HUES48 (cell line): ENCODE results near the gene TSFM.
A peak's percentile ranks its signal among the peaks of the same experiment; 100 is the strongest.

ENCODE experiments used
- H3K27ac ChIP-seq: one replicate; pipeline ENCODE4 v1.7.0; 2013; ENCODE audit warnings: low read depth, low read length, inconsistent platforms
- H3K27me3 ChIP-seq: 2 replicates; pipeline ENCODE4 v1.6.1; 2013; ENCODE audit warnings: mild to moderate bottlenecking, low read length; ENCODE audit not compliant: control insufficient read depth, insufficient read depth
- H3K36me3 ChIP-seq: 2 replicates; pipeline ENCODE4 v1.6.1; 2013; ENCODE audit warnings: low read length; ENCODE audit not compliant: control insufficient read depth, insufficient read depth
- H3K4me1 ChIP-seq: 2 replicates; pipeline ENCODE4 v1.6.1; 2013; ENCODE audit warnings: mild to moderate bottlenecking, low read length; ENCODE audit not compliant: control insufficient read depth, insufficient read depth
- H3K4me3 ChIP-seq: 2 replicates; pipeline ENCODE4 v1.5.1; 2013; ENCODE audit warnings: mild to moderate bottlenecking, low read depth, low read length
- H3K9ac ChIP-seq: 2 replicates; pipeline ENCODE4 v1.6.1; 2013; ENCODE audit warnings: mild to moderate bottlenecking, low read depth, low read length, moderate library complexity
- H3K9me3 ChIP-seq: 2 replicates; pipeline ENCODE4 v1.6.1; 2013; ENCODE audit warnings: low read length; ENCODE audit not compliant: control insufficient read depth, insufficient read depth

Gene TSFM

GRCh38 chr12:57750561-57751431, 31.8 kb upstream of the TSFM start:
- H3K4me1 ChIP-seq, result peaks cover 22% of the 10 kb centered on the region
- peaks cover 45% of the 10 kb centered on the region for H3K36me3 ChIP-seq
- no peaks in the 10 kb centered on the region for H3K9me3 ChIP-seq
- peak overlapping the region; percentile 91 for H3K4me3 ChIP-seq
- H3K27me3 ChIP-seq, result peaks cover 19% of the 10 kb centered on the region
- H3K9ac ChIP-seq, result peak overlapping the region; percentile 96; the same call in 1 of the 2 replicates
- H3K27ac ChIP-seq, result peak overlapping the region; percentile 90

- Histone ChIP-seq H3K36me3 (peaks cover 41% of the 10 kb centered on the region), H3K9me3 (no peaks in the 10 kb centered on the region), H3K9ac (peak overlapping the region; percentile 96), H3K4me3 (peak overlapping the region; percentile 91), H3K4me1 (peaks cover 26% of the 10 kb centered on the region), H3K27me3 (peaks cover 25% of the 10 kb centered on the region), H3K27ac (peak overlapping the region; percentile 90)
Measured at GRCh38 chr12:57751432-57751787, 31.2 kb upstream of the TSFM start.

- H3K27ac ChIP-seq, result peak within 1 kb of the TSS; percentile 90
- H3K4me3 ChIP-seq, result peak within 1 kb of the TSS; percentile 91
- H3K36me3 ChIP-seq, result peaks cover 35% of the 10 kb centered on the region
- H3K9me3 ChIP-seq, result no peaks in the 10 kb centered on the region
- peak within 1 kb of the TSS; percentile 96 for H3K9ac ChIP-seq
- peaks cover 26% of the 10 kb centered on the region for H3K4me1 ChIP-seq
- peaks cover 32% of the 10 kb centered on the region for H3K27me3 ChIP-seq
Measured at GRCh38 chr12:57751788-57752667, 30.6 kb upstream of the TSFM start, which contains the start of gene CDK4. Gene CDK4, minus strand, starts transcription at chr12:57752310. Its CDS starts 593 bp downstream, at chr12:57751717.

- no peak overlapping the region for H3K9ac ChIP-seq
- no peaks in the 10 kb centered on the region for H3K9me3 ChIP-seq
- H3K4me3 ChIP-seq, result peak overlapping the region; percentile 49
- H3K4me1 ChIP-seq, result peaks cover 26% of the 10 kb centered on the region
- peaks cover 29% of the 10 kb centered on the region for H3K36me3 ChIP-seq
- peak overlapping the region; percentile 7 for H3K27ac ChIP-seq
- H3K27me3 ChIP-seq, result peaks cover 35% of the 10 kb centered on the region
Measured at GRCh38 chr12:57752668-57753000, 30.0 kb upstream of the TSFM start.

- H3K27me3 ChIP-seq, result peaks cover 44% of the 10 kb centered on the region
- peaks cover 26% of the 10 kb centered on the region for H3K4me1 ChIP-seq
- peaks cover 19% of the 10 kb centered on the region for H3K36me3 ChIP-seq
- H3K27ac ChIP-seq, result no peak overlapping the region
- H3K9ac ChIP-seq, result no peak overlapping the region
- H3K9me3 ChIP-seq, result no peaks in the 10 kb centered on the region
- H3K4me3 ChIP-seq, result peak overlapping the region; percentile 79
Measured at GRCh38 chr12:57753756-57754337, 28.7 kb upstream of the TSFM start.

- Histone ChIP-seq H3K4me1 (peaks cover 26% of the 10 kb centered on the region), H3K27ac (no peak within 1 kb of the TSS), H3K4me3 (peak within 1 kb of the TSS; percentile 79), H3K36me3 (peaks cover 11% of the 10 kb centered on the region), H3K9ac (no peak within 1 kb of the TSS), H3K27me3 (peaks cover 44% of the 10 kb centered on the region), H3K9me3 (no peaks in the 10 kb centered on the region)
Measured at GRCh38 chr12:57754411-57755193, 28.0 kb upstream of the TSFM start, which contains the start of gene MARCHF9. Gene MARCHF9, plus strand, starts transcription at chr12:57755103. Its CDS starts 426 bp downstream, at chr12:57755529.

GRCh38 chr12:57755194-57755453, 27.5 kb upstream of the TSFM start:
- H3K27ac ChIP-seq, result no peak overlapping the region
- H3K9ac ChIP-seq, result no peak overlapping the region
- H3K36me3 ChIP-seq, result peaks cover 9% of the 10 kb centered on the region
- H3K27me3 ChIP-seq, result peaks cover 44% of the 10 kb centered on the region
- no peaks in the 10 kb centered on the region for H3K9me3 ChIP-seq
- peak overlapping the region; percentile 50; the same call in 1 of the 2 replicates for H3K4me3 ChIP-seq
- H3K4me1 ChIP-seq, result peaks cover 26% of the 10 kb centered on the region

GRCh38 chr12:57755454-57756372, 26.9 kb upstream of the TSFM start:
- H3K36me3 ChIP-seq, result peaks cover 4% of the 10 kb centered on the region
- peaks cover 44% of the 10 kb centered on the region for H3K27me3 ChIP-seq
- H3K27ac ChIP-seq, result no peak overlapping the region
- peak overlapping the region; percentile 54 for H3K4me3 ChIP-seq
- H3K9me3 ChIP-seq, result no peaks in the 10 kb centered on the region
- no peak overlapping the region for H3K9ac ChIP-seq
- peaks cover 24% of the 10 kb centered on the region for H3K4me1 ChIP-seq

GRCh38 chr12:57756406-57757341, 25.9 kb upstream of the TSFM start:
- H3K27me3 ChIP-seq, result peaks cover 44% of the 10 kb centered on the region
- no peaks in the 10 kb centered on the region for H3K36me3 ChIP-seq
- H3K4me1 ChIP-seq, result peaks cover 18% of the 10 kb centered on the region
- H3K27ac ChIP-seq, result no peak overlapping the region
- H3K4me3 ChIP-seq, result peak overlapping the region; percentile 54
- no peaks in the 10 kb centered on the region for H3K9me3 ChIP-seq
- H3K9ac ChIP-seq, result no peak overlapping the region
